GM10847 (cell line): ENCODE data around the gene ATP2B3.

Experiments used
- POLR2A ChIP-seq: IDR thresholded peaks from 2 replicates; pipeline ENCODE4 v1.6.1; 2011; ENCODE audit not compliant: insufficient read length; ENCODE audit errors: extremely low read depth

ATP2B3 gene

GRCh38 chrX:153481043-153481442, 36.4 kb upstream of the ATP2B3 start:
- TF ChIP-seq POLR2A = no peak

DNA sequence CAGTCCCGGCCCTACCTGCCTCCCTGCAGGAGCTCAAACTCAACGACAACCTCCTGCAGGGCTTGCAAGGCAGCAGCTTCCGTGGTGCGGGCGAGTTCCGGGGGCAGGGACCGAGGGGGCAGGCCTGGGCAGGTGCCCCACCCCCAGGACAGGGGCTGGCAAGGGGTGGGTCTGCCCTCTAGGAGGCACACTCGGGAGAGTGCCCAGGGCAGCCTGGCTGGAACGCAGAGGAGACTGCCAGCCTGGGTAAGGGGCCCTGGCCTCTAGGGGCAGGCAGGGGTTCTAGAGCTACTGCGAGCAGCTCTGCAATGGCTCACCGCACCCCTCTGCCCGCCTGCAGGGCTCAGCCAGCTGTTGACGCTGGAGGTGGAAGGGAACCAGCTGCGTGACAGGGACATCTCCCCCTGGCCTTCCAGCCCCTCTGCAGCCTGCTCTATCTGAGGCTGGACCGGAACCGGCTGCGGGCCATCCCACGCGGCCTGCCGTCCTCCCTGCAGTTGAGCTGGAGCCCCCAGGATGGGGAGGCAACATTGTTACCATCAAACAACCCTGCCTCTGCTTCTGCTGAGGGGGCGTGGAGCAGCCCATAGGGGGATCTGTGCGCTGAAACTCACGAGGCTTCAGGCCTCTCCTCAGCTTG, 34.9 kb upstream of the ATP2B3 start:
- TF ChIP-seq POLR2A = no peak

GRCh38 chrX:153485396-153486080, 31.9 kb upstream of the ATP2B3 start:
- no peak for TF ChIP-seq POLR2A

DNA sequence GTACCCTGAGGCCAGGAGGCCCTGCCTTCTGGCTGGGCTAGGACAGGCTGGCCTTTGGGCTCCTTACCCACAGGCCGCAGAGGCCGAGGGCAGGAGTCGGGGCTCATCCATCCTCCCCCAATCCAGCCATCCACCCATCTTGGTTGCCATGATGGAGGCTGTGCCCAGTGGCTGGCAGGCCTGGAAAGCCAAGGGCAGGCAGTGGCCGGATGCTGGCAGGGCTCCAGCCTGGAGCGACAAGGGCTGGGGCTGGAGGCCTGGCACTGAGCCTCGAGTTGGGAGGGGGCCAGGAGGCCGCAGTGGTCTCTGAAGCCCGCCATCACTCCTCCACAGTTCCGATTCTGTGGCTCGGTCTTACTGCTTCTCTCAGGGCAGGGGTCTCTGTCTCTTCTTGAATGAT, 31.3 kb upstream of the ATP2B3 start:
- no peak for TF ChIP-seq POLR2A

DNA sequence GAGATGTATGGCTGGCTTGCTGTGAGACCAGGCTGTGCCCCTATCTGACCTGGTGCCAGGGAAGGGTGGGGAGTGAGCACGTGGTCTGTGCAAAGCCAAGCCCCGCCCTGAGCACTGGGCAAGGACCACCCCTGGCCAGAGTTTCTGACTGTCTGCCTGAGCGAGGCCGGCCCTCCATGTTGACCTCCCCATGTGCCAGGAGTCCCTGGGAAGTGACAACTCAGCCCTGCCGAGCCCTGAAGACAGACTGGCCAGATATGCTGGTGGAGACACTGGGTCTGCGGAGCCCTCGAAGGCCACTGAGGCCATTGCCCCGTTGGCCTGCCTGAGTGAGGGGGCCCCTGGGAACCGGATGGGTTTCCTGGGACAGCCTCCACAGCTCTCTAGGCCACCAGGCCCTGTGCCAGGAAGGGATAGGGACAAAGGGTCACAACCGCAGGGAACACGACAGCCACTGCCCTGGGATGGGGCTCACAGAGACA, 29.8 kb upstream of the ATP2B3 start:
- no peak for TF ChIP-seq POLR2A

DNA sequence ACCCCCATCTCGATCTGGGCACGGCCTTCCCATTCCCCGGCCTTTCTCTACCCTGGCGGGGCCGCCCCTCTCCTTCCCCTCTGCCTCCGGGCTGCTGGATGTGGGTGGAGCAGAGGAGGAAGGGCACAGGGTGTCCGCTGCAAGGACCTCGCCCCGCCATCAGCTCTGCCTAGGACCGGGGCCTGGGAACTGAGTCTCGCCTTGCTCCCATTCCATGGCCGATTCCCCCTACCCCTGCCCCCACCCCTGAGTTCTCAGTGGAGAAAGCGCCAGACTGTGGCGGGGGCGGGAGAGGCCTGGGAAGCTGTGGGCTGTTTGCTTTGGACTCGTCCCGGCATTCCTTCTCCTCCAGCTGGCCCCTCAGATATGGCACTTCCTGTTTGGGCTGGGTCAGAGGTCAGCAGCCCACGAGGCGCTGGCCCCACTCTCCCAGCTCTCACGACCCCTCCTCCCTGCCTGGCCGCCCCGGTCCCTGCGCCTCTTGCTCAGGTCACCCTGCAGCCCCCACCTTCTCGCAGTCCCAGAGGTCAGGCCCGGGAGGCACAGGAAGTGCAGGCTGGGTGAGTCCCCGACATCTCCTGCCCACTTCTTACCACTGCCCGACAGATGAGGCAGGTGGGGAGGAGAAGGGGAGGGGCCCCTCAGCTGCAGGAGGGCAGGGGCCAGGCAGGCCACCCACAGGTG, 29.1 kb upstream of the ATP2B3 start:
- no peak for TF ChIP-seq POLR2A

GRCh38 chrX:153490217-153490930, 27.1 kb upstream of the ATP2B3 start:
- TF ChIP-seq POLR2A = no peak

DNA sequence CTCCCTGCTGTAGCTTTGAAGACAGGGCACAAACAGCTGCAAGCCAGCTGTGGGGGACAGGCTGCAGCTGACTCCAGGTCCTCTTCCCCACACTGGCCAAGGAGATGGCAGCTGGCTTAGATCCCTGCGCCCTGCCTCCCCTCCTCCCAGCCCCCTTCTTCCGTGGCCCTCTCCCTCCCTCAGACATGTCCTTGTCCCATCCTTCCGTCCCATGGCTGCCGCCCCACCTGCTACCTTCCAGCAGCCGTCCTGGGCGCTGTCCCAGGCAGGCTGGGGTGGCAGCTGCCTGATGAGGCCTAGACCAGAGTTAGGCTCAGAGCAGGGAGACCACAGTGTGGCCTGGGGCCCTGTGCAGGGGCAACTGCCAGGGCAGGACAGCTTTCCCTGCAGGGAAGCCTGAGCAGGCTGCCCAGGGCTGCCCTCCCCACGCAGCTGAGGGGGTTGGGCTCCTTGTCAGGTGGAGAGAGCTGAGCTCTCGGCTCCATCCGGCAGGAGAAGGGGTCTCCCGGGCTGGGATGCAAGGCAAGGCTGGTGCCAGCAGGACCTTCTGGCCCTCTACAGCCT, 26.0 kb upstream of the ATP2B3 start:
- TF ChIP-seq POLR2A = no peak

- no peak for TF ChIP-seq POLR2A
Measured at GRCh38 chrX:153491918-153492317, 25.5 kb upstream of the ATP2B3 start.

GRCh38 chrX:153492543-153492942, 24.9 kb upstream of the ATP2B3 start:
- no peak for TF ChIP-seq POLR2A

DNA sequence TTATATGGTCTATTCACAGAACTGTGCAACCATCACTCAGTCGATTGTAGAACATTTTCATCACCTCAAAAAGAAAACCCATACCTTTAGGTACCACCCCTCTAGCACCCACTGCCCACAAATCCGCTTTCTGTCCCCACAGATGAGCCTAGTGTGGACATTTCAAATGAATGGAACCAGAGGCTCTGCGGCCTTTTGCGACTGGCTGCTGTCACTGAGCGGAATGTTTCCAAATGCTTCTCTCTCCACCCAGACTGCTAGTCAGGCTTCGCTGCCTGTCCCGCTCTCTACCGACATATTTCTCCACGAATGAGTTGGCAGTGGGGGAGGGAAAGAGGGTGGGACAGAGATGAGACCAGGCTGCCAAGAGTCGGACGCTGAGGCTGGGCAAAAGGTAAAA, 24.4 kb upstream of the ATP2B3 start:
- no peak for TF ChIP-seq POLR2A

- no peak for TF ChIP-seq POLR2A
Measured at GRCh38 chrX:153494061-153494460, 23.4 kb upstream of the ATP2B3 start.

DNA sequence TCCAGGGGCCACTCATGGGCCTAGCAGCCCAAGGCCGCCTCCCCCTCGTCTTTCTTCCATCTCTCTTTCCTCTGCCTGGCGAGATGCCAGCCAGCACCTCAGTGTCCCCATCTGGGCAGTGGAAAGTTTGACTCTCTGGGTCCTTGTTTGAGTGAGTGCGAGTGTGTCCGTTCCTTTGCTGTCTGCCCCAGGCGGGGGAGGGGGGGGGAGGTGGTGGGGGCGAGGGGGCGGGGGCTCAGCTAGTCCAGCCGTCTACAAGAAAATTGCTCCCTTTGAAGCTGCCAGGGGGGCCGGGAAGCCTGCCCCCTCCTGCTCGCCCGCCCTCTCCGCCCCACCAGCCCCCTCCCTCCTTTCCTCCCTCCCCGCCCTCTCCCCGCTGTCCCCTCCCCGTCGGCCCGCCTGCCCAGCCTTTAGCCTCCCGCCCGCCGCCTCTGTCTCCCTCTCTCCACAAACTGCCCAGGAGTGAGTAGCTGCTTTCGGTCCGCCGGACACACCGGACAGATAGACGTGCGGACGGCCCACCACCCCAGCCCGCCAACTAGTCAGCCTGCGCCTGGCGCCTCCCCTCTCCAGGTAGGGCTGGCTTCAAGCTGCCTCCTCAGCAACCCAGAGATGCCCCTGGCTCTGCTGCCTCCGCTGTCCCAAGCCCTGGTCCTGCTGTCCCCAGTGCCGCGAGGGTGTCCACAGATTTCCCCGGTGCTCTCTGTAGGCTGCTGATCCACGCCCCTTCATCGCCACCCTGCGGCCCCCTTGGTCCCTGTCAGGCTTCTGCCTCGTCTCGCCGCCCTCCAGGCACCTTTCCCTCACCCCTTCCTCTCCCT, 22.7 kb upstream of the ATP2B3 start, which contains the start of gene BGN:
Gene BGN (plus strand): TSS at position 440 of the 821 bp plus-strand sequence. CDS start 9,652 bp downstream, outside the sequence.
- TF ChIP-seq POLR2A = no peak

DNA sequence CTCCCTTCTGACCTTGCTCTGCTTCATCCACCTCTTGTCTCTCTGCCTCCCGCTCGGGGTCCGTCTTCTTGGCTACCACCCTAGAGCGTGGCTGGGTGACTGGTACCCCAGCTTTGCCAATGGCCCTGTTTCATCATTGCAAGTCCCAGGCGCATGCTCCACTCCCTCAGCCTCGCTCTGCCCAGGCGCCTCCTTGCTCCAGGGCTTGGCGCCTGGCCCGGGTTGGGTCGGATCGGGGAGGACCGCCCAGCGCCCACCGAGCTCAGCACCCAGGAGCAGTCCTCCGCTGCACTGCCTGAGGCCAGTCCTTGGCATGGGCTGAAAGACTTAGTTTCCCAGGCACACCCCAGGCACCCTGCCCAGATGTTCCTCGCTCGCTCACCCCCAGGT, 22.1 kb upstream of the ATP2B3 start:
- no peak for TF ChIP-seq POLR2A

DNA sequence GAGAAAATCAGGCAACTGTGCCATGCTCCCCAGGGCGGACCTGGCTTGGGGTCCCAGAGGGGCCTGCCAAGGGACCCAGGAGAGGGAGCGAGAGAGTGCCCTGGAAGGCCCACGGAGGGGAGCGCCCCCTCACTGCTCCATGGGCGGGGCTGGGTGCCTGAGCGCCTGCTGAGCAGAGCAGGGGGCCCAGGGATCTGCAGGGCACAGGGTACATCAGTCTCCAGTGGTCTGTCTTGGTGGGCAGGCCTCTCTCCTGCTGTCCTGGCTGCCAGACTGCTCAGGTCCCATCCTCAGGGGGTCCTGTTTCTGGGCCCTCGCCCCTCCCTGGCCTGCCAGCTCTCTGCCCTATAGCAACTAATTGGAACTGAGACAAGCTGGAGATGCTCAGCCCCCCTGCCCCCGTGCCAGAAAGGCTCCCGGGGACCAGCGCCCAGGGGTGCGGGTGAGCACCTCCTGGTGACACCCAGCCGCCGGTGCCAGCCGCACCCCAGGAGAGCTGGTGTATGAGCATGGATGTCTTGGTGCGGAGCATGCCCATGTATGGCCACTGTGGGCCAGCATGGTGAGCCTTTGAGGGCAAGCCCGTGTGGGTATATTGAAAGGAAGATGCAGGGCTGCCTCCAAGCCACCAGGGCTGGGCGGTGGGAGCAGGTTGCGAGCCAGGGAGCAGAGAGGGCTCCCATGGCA, 21.4 kb upstream of the ATP2B3 start:
- TF ChIP-seq POLR2A = no peak
